DND-41 (cell line): ENCODE data around the gene TRERF1.

ENCODE experiments used
- ATAC-seq: fragments of 200-7000 bp; cut with Tn5 transposase; 3 replicates; pipeline ENCODE4 v1.9.1; 2021; ENCODE audit warnings: low read depth; ENCODE audit not compliant: insufficient read depth
- DNase-seq: peaks from one replicate; pipeline ENCODE4 v3.0.0-alpha.2; 2020
- H2AFZ ChIP-seq: 2 replicates; pipeline ENCODE4 v1.6.0; 2012; ENCODE audit warnings: low read depth, low read length
- H3K27ac ChIP-seq: 2 replicates; pipeline ENCODE4 v1.5.1; 2012; ENCODE audit warnings: low read length, inconsistent platforms
- H3K27me3 ChIP-seq: fragments of 200-600 bp; sonication (generic); 2 replicates; pipeline ENCODE4 v1.6.0; 2012; ENCODE audit warnings: low read length, mild to moderate bottlenecking, inconsistent platforms; ENCODE audit not compliant: insufficient read depth, poor library complexity
- H3K36me3 ChIP-seq: 2 replicates; pipeline ENCODE4 v1.5.1; 2012; ENCODE audit warnings: low read length, inconsistent platforms; ENCODE audit not compliant: insufficient read depth
- H3K4me1 ChIP-seq: 2 replicates; pipeline ENCODE4 v1.5.1; 2012; ENCODE audit warnings: mild to moderate bottlenecking, low read length; ENCODE audit not compliant: insufficient read depth
- H3K4me2 ChIP-seq: 2 replicates; pipeline ENCODE4 v1.6.0; 2012; ENCODE audit warnings: mild to moderate bottlenecking, moderate library complexity, low read length, inconsistent platforms; ENCODE audit not compliant: insufficient read depth
- H3K4me3 ChIP-seq, 2 experiments: fragments of 200-600 bp in 1 of 2; shearing (Covaris generic) in 1 of 2; 2 replicates each; pipeline ENCODE4 v1.5.1; 2012 to 2016; ENCODE audit warnings: inconsistent platforms in 2 of 2, low read length in 2 of 2, mild to moderate bottlenecking in 2 of 2, low read depth in 1 of 2, moderate library complexity in 1 of 2
- H3K79me2 ChIP-seq: 2 replicates; pipeline ENCODE4 v1.6.0; 2012; ENCODE audit warnings: low read length, inconsistent platforms; ENCODE audit not compliant: insufficient read depth
- H3K9ac ChIP-seq: 2 replicates; pipeline ENCODE4 v1.6.0; 2012; ENCODE audit warnings: low read depth, mild to moderate bottlenecking, inconsistent platforms, low read length, moderate library complexity
- H3K9me3 ChIP-seq: 2 replicates; pipeline ENCODE4 v1.5.1; 2012; ENCODE audit warnings: low read length, moderate library complexity, mild to moderate bottlenecking, inconsistent platforms; ENCODE audit not compliant: insufficient read depth, severe bottlenecking
- H4K20me1 ChIP-seq: 2 replicates; pipeline ENCODE4 v1.6.0; 2012; ENCODE audit warnings: low read length; ENCODE audit not compliant: insufficient read depth
- CTCF ChIP-seq: IDR thresholded peaks from 2 replicates; pipeline ENCODE4 v1.5.1; 2012; ENCODE audit warnings: borderline replicate concordance, low read length, moderate library complexity, mild to moderate bottlenecking; ENCODE audit not compliant: poor library complexity, severe bottlenecking; ENCODE audit errors: extremely low read depth
- EZH2 ChIP-seq: IDR thresholded peaks from 3 replicates; pipeline ENCODE4 v1.6.1; 2012; ENCODE audit warnings: borderline replicate concordance, low read depth, mild to moderate bottlenecking, moderate library complexity, low read length, inconsistent platforms; ENCODE audit not compliant: severe bottlenecking

TRERF1 gene

GRCh38 chr6:42225419-42225818 is 226.3 kb downstream of the TRERF1 start:
- DNase-seq (no peak), ATAC-seq (no peak)
- H3K4me3 ChIP-seq, result no peak overlapping the region
- H4K20me1 ChIP-seq, result no peaks in the 10 kb centered on the region
- no peak overlapping the region for H3K27ac ChIP-seq
- no peak overlapping the region for H2AFZ ChIP-seq
- TF ChIP-seq CTCF (no peak), EZH2 (no peak)
- no peaks in the 10 kb centered on the region for H3K27me3 ChIP-seq
- H3K36me3 ChIP-seq, result no peaks in the 10 kb centered on the region; the same call in 1 of the 2 replicates
- no peaks in the 10 kb centered on the region for H3K9me3 ChIP-seq
- H3K79me2 ChIP-seq, result no peaks in the 10 kb centered on the region
- no peaks in the 10 kb centered on the region for H3K4me1 ChIP-seq
- no peak overlapping the region for H3K4me2 ChIP-seq
- H3K9ac ChIP-seq, result no peak overlapping the region

GRCh38 chr6:42225029-42225339 is 226.7 kb downstream of the TRERF1 start:
- Histone ChIP-seq H2AFZ (no peak overlapping the region), H3K79me2 (no peaks in the 10 kb centered on the region), H3K27ac (no peak overlapping the region), H3K4me3 (no peak overlapping the region), H3K36me3 (no peaks in the 10 kb centered on the region; the same call in 1 of the 2 replicates), H3K4me1 (no peaks in the 10 kb centered on the region), H3K9ac (no peak overlapping the region), H3K9me3 (no peaks in the 10 kb centered on the region), H4K20me1 (no peaks in the 10 kb centered on the region), H3K27me3 (no peaks in the 10 kb centered on the region), H3K4me2 (no peak overlapping the region)
- ATAC-seq (no peak), DNase-seq (no peak)
- TF ChIP-seq EZH2 (no peak), CTCF (no peak)

GRCh38 chr6:42224222-42225028 is 227.3 kb downstream of the TRERF1 start:
- Histone ChIP-seq H3K36me3 (no peaks in the 10 kb centered on the region; the same call in 1 of the 2 replicates), H2AFZ (no peak overlapping the region), H3K27ac (no peak overlapping the region), H3K27me3 (no peaks in the 10 kb centered on the region), H3K4me3 (no peak overlapping the region), H3K79me2 (no peaks in the 10 kb centered on the region), H3K4me2 (no peak overlapping the region), H3K9ac (no peak overlapping the region), H3K4me1 (no peaks in the 10 kb centered on the region), H4K20me1 (no peaks in the 10 kb centered on the region), H3K9me3 (no peaks in the 10 kb centered on the region)
- DNase-seq (no peak), ATAC-seq (no peak)
- TF ChIP-seq EZH2, result no peak
- no peak for TF ChIP-seq CTCF
